Measurements from ENCODE around the gene PRSS21. TPM values are rescaled to one million over a fixed set of nuclear protein-coding genes. Genes with fewer than 3 reads are reported as not detected.

The PRSS21 gene
- total and polyA plus RNA-seq, 10 of the 15 experiments (the other 5 are each of a cell fraction or from before 2014, with no cell fraction given) = 5.3 to 73.4 (median 40.1) TPM; not detected in 1

DNA sequence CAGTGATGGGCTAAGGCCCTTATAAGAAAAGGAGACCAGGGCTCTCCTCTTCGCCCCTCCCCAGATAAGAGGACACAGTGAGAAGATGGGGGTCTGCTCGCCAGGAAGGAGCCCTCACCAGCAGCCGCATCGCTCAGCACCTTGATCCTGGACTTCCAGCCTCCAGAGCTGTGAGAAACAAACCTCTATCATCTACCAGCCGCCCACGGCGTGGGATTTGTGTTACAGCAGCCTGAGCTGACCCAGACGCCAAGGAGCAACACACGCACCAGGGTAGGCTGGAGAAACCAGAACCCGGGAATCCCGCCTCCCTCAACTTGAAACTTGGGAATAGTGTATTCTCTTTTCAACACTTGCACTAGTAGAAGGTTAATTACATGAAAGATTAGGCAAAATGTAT, 8.9 kb downstream of the PRSS21 start:
- in situ Hi-C loops (cut with MboI) (no loop called here), intact Hi-C loops (cut with micrococcal nuclease; ENCODE audit: unreplicated experiment) (no loop called here)
- no peak for FAIRE-seq
- Histone ChIP-seq H3K36me3 (ENCODE audit: control insufficient read depth in 2 of 2, insufficient read depth in 2 of 2, low read length in 1 of 2) (no peaks in the 10 kb centered on the region), H3K4me1 (ENCODE audit: control insufficient read depth, insufficient read depth, low read length) (peaks cover 4% of the 10 kb centered on the region; the same call in 1 of the 2 replicates), H3K79me2 (ENCODE audit: control insufficient read depth, insufficient read depth, low read length) (no peaks in the 10 kb centered on the region), H2AFZ (ENCODE audit: control insufficient read depth, low read depth, low read length) (no peak overlapping the region), H3K9ac (ENCODE audit: control insufficient read depth, insufficient read depth, low read length) (no peak overlapping the region), H3K9me3 (replicated peaks; ENCODE audit: control insufficient read depth, insufficient read depth, low read length) (no peaks in the 10 kb centered on the region), H4K20me1 (ENCODE audit: control insufficient read depth, insufficient read depth) (no peaks in the 10 kb centered on the region), H3K27ac (ENCODE audit: control insufficient read depth, insufficient read depth) (no peak overlapping the region), H3K4me3 (no peak overlapping the region), H3K27me3 (replicated peaks in 1 of 2; ENCODE audit: control insufficient read depth in 2 of 2, insufficient read depth in 2 of 2, low read length in 1 of 2) (no peaks in the 10 kb centered on the region), H3K4me2 (ENCODE audit: control insufficient read depth, insufficient read depth) (no peak overlapping the region)
- DNase-seq (ENCODE audit: low read depth, low spot score) = no peak
- POLR2A ChIA-PET = no interaction called here
- TF ChIP-seq, protein P1, sequence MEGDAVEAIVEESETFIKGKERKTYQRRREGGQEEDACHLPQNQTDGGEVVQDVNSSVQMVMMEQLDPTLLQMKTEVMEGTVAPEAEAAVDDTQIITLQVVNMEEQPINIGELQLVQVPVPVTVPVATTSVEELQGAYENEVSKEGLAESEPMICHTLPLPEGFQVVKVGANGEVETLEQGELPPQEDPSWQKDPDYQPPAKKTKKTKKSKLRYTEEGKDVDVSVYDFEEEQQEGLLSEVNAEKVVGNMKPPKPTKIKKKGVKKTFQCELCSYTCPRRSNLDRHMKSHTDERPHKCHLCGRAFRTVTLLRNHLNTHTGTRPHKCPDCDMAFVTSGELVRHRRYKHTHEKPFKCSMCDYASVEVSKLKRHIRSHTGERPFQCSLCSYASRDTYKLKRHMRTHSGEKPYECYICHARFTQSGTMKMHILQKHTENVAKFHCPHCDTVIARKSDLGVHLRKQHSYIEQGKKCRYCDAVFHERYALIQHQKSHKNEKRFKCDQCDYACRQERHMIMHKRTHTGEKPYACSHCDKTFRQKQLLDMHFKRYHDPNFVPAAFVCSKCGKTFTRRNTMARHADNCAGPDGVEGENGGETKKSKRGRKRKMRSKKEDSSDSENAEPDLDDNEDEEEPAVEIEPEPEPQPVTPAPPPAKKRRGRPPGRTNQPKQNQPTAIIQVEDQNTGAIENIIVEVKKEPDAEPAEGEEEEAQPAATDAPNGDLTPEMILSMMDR (IDR thresholded peaks at IDR 0.05 in 2 of 3, conservative IDR thresholded peaks at IDR 0.05 in 1 of 3; ENCODE audit: control insufficient read depth in 2 of 3, extremely low read depth in 1 of 3, insufficient read depth in 1 of 3, low read depth in 3 of 3, low read length in 3 of 3) = no peak
- TF ChIP-seq RBBP5 (conservative IDR thresholded peaks at IDR 0.05) (no peak), BHLHE40 (IDR thresholded peaks at IDR 0.05; ENCODE audit: borderline replicate concordance in 1 of 2, low read depth in 2 of 2, low read length in 1 of 2) (no peak), BMI1 (IDR thresholded peaks at IDR 0.05; ENCODE audit: borderline replicate concordance) (no peak), ASH2L (IDR thresholded peaks at IDR 0.05; ENCODE audit: borderline replicate concordance, low read depth) (no peak), DPF2 (IDR thresholded peaks at IDR 0.05) (no peak), POLR2AphosphoS5 (IDR thresholded peaks at IDR 0.05; ENCODE audit: low read length) (no peak), SRF (IDR thresholded peaks at IDR 0.05; ENCODE audit: low read depth in 2 of 2, low read length in 2 of 2) (no peak), MEF2A (IDR thresholded peaks at IDR 0.05; ENCODE audit: insufficient read depth, low read depth, low read length) (no peak), LARP7 (IDR thresholded peaks at IDR 0.05) (no peak), SUPT20H (IDR thresholded peaks at IDR 0.05; ENCODE audit: borderline replicate concordance, control insufficient read depth, low read depth, low read length) (no peak)
- TF ChIP-seq, protein P2, sequence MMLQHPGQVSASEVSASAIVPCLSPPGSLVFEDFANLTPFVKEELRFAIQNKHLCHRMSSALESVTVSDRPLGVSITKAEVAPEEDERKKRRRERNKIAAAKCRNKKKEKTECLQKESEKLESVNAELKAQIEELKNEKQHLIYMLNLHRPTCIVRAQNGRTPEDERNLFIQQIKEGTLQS (IDR thresholded peaks at IDR 0.05; ENCODE audit: borderline replicate concordance, extremely low read depth, low read depth, low read length) = no peak
- TF ChIP-seq, protein P3, sequence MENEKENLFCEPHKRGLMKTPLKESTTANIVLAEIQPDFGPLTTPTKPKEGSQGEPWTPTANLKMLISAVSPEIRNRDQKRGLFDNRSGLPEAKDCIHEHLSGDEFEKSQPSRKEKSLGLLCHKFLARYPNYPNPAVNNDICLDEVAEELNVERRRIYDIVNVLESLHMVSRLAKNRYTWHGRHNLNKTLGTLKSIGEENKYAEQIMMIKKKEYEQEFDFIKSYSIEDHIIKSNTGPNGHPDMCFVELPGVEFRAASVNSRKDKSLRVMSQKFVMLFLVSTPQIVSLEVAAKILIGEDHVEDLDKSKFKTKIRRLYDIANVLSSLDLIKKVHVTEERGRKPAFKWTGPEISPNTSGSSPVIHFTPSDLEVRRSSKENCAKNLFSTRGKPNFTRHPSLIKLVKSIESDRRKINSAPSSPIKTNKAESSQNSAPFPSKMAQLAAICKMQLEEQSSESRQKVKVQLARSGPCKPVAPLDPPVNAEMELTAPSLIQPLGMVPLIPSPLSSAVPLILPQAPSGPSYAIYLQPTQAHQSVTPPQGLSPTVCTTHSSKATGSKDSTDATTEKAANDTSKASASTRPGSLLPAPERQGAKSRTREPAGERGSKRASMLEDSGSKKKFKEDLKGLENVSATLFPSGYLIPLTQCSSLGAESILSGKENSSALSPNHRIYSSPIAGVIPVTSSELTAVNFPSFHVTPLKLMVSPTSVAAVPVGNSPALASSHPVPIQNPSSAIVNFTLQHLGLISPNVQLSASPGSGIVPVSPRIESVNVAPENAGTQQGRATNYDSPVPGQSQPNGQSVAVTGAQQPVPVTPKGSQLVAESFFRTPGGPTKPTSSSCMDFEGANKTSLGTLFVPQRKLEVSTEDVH (IDR thresholded peaks at IDR 0.05; ENCODE audit: low read depth, partially characterized antibody) = no peak
- TF ChIP-seq, protein P4, sequence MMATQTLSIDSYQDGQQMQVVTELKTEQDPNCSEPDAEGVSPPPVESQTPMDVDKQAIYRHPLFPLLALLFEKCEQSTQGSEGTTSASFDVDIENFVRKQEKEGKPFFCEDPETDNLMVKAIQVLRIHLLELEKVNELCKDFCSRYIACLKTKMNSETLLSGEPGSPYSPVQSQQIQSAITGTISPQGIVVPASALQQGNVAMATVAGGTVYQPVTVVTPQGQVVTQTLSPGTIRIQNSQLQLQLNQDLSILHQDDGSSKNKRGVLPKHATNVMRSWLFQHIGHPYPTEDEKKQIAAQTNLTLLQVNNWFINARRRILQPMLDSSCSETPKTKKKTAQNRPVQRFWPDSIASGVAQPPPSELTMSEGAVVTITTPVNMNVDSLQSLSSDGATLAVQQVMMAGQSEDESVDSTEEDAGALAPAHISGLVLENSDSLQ (IDR thresholded peaks at IDR 0.05) = no peak
- ATAC-seq = no peak
- 57% methylated on average over 11 of the region's 11 CpGs for WGBS (ENCODE audit: insufficient coverage, insufficient replicate concordance, low lambda C conversion rate, missing lambda C conversion rate)
- no TSS peak for BruUV-seq (replicated peaks)
- RAD21 ChIA-PET (ENCODE audit: unreplicated experiment) = no interaction called here
- CTCF ChIA-PET = no interaction called here
- SMC1A ChIA-PET (ENCODE audit: uncharacterized antibody, unreplicated experiment) = no interaction called here

Measured in GM12878 (cell line).